AG09319 (cell line): ENCODE data around the gene AGTRAP.

ENCODE experiments used
- DNase-seq: peaks from one replicate; pipeline ENCODE4 v3.0.0-alpha.2; 2010; ENCODE audit warnings: low read depth; ENCODE audit errors: extremely low read depth
- CTCF ChIP-seq: IDR thresholded peaks from 2 replicates; pipeline ENCODE4 v1.5.1; 2011; ENCODE audit warnings: low read depth, mild to moderate bottlenecking, inconsistent platforms, low read length, moderate library complexity

Gene AGTRAP

GRCh38 chr1:11736746-11737639 is 1.1 kb downstream of the AGTRAP start:
- TF ChIP-seq CTCF: no peak
- DNase-seq: no peak

- TF ChIP-seq CTCF: no peak
- no peak for DNase-seq
Observed at GRCh38 chr1:11738096-11738495, 2.2 kb downstream of the AGTRAP start.

- TF ChIP-seq CTCF: no peak
- DNase-seq: no peak
Observed at GRCh38 chr1:11738783-11739182, 2.8 kb downstream of the AGTRAP start.

- TF ChIP-seq CTCF: no peak
- DNase-seq: no peak
Observed at GRCh38 chr1:11740258-11741192, 4.6 kb downstream of the AGTRAP start.

GRCh38 chr1:11741482-11741881 is 5.5 kb downstream of the AGTRAP start:
- no peak for TF ChIP-seq CTCF
- no peak for DNase-seq

GRCh38 chr1:11741919-11742558 is 6.1 kb downstream of the AGTRAP start:
- no peak for DNase-seq
- no peak for TF ChIP-seq CTCF
